ENCODE measurements around the gene DOCK4.

DNA sequence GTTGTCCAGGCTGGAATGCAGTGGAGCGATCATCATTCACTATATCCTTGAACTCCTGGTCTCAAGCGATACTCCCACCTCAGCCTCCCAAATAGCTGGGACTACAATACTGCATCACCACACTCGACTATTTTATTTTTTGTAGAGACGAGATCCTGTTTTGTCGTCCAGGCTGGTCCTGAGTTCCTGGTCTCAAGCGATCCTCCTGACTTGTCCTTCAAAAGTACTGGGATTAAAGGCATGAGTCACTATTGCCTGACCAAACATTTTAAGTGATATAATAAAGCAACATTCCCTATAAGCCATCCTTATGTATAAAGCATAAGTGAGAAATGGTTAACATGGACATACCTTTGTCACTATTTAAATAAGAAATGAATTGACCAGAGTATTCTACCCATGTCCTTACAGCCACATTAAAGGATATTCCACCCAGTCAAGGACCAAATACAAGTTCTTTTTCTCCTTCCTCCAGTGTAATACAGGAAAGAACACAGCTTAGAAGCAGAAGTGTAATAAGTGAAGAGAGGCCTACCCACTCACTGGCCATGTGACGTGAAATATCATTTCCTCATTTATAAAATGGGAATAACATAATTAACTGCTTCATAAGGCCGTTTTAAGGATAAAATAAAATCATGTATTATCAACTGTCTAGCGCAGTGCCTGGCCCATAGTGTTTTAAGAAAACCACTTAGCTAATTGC lies 82.0 kb downstream of the DOCK4 start:
- TF ChIP-seq, protein P1, sequence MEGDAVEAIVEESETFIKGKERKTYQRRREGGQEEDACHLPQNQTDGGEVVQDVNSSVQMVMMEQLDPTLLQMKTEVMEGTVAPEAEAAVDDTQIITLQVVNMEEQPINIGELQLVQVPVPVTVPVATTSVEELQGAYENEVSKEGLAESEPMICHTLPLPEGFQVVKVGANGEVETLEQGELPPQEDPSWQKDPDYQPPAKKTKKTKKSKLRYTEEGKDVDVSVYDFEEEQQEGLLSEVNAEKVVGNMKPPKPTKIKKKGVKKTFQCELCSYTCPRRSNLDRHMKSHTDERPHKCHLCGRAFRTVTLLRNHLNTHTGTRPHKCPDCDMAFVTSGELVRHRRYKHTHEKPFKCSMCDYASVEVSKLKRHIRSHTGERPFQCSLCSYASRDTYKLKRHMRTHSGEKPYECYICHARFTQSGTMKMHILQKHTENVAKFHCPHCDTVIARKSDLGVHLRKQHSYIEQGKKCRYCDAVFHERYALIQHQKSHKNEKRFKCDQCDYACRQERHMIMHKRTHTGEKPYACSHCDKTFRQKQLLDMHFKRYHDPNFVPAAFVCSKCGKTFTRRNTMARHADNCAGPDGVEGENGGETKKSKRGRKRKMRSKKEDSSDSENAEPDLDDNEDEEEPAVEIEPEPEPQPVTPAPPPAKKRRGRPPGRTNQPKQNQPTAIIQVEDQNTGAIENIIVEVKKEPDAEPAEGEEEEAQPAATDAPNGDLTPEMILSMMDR (optimal IDR thresholded peaks at IDR 0.05 in 1 of 3, IDR thresholded peaks at IDR 0.05 in 1 of 3, conservative IDR thresholded peaks at IDR 0.05 in 1 of 3; ENCODE audit: extremely low read depth in 1 of 3, insufficient read depth in 2 of 3, low read length in 3 of 3): no peak
- TF ChIP-seq EZH2 (IDR thresholded peaks at IDR 0.05; ENCODE audit: low read length): no peak
